GM10847 (cell line): ENCODE results near the gene GNGT2.

Source experiments
- POLR2A ChIP-seq: IDR thresholded peaks from 2 replicates; pipeline ENCODE4 v1.6.1; 2011; ENCODE audit not compliant: insufficient read length; ENCODE audit errors: extremely low read depth

Gene GNGT2

DNA sequence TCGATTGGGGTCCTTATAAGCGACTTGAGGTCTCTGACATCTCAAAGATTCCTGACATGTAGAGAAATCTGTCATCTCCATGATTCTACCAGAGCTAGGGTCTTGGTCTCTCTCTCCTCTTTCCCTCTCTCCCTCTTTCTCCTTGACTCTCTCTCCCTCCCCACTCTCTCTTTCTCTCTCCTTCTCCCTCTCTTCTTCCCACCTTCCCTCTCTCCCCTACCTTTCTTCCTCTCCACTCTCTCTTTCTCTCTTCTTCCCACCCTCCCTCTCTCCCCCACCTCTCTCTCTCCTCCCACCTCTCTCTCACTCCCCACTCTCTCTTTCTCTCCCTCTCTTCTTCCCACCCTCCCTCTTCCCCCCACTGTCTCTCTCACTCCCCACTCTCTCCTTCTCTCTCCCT is 45.2 kb downstream of the GNGT2 start:
- no peak for TF ChIP-seq POLR2A

DNA sequence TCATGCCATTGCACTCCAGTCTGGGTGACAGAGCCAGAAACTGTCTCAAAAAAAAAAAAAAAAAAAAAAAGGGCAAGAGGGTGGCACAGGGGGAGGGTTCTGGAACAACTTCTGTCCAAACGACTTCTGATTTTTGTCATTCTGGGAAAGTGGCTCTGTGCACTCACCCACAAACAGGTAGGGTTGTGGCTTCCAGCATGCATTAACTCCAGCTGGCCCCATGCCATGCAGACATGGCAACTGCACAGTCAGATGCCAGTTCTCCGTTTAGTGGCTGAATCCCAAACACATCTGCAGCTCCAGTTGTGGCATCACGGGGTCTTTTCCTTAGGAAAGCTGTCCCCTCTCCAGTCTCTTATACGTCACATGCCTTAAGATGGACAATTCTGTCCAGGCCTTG is 47.5 kb downstream of the GNGT2 start:
- no peak for TF ChIP-seq POLR2A

DNA sequence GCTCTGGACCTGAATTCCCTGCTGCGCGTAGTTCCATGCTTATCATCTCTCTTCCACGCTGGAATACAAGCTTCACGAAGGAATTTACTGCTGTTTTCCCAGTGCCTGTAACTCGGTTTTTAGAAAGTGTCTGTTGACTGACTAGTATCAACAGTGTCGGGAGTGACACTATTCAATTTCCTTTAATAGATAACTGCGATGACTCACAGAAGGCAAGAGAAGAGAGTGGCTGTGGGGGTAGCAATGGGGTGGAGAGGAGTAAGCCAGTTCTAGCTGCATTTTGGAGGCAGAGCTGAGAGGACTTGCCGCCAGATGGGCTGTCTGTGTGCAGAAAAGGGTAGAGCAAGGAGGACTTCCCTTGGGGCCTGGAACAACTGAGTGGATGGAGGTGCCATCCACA is 52.6 kb downstream of the GNGT2 start:
- TF ChIP-seq POLR2A: no peak

DNA sequence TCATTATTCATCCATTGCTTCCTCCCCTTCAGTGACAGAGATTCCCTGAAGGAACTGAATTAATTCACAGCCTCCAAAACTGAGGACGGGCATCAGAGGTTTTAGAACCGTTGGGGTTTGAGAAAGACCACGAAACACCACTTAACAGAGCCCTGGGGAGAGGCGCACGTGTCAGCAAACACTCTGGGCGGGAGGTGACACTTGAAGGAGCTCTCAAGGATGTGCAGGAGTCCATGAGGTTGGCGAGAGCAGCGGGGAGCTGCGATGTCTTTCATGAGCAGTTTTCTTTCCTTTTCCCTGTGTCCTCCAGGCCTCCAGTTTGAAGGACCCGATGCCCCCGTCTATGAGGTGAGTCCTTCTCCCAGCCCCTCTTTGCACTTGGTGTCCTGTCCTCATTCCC is 54.1 kb downstream of the GNGT2 start:
- no peak for TF ChIP-seq POLR2A
